Measurements from ENCODE around the gene NKX6-2. TPM values are rescaled to one million over a fixed set of nuclear protein-coding genes. Genes with fewer than 3 reads are reported as not detected.

Gene NKX6-2
- 1 to 10 TPM in 1 of 2 donors, not detected in 1; 2.1 TPM for total RNA-seq

DNA sequence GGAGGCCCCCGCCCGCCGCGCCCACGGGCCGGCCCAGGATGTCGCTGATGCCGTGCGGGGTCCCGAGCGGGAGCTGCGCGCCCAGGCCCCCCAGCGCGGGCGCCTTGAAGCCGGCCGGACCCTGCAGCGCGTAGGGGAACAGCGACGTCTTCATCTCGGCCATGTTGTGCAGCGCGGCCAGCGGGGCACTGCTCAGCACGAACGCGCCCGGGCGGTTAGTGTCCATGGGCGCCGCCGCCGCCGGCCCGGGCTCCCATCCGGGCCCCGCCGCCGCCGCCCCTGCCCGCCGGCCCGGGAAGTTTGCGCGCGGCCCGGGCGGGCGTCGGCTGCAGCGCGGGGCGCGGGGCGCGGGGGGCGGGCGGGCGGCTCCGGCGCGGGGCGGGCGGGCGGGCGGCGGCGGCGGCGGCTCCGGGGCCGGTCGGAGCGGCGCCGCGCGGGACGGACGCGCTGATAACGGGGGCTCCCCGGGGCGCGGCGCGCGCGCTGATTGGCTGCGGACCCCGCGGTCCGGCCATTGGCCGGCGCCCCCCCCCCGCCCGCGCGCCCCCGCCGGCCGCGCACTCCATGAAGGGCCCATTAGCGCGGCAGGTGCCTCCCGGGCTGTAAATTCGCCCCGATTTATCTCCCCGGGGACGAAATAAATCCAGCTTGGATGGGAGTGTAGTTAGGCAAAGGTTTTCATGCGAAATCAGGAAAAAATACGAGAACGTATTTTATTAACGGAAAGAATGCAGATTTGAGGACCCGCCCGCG, at the start of gene NKX6-2:
TSS of gene NKX6-2 (minus strand) at position 425 of the 753 bp plus-strand sequence. CDS start at position 226, 199 bp downstream.
- no peak within 1 kb of the TSS for H3K4me3 ChIP-seq
- ATAC-seq (no peak), DNase-seq (no peak)
- no peak within 1 kb of the TSS for H3K27ac ChIP-seq
- no peaks in the 10 kb centered on the region for H3K9me3 ChIP-seq
- peaks cover 0 to 2% of the 10 kb centered on the region in 2 donors for H3K36me3 ChIP-seq (replicated peaks in 1 of 2; ENCODE audit: insufficient read depth in 1 of 2, low read depth in 2 of 2)
- TF ChIP-seq POLR2A (IDR thresholded peaks at IDR 0.05): no peak
- TF ChIP-seq, protein P1, sequence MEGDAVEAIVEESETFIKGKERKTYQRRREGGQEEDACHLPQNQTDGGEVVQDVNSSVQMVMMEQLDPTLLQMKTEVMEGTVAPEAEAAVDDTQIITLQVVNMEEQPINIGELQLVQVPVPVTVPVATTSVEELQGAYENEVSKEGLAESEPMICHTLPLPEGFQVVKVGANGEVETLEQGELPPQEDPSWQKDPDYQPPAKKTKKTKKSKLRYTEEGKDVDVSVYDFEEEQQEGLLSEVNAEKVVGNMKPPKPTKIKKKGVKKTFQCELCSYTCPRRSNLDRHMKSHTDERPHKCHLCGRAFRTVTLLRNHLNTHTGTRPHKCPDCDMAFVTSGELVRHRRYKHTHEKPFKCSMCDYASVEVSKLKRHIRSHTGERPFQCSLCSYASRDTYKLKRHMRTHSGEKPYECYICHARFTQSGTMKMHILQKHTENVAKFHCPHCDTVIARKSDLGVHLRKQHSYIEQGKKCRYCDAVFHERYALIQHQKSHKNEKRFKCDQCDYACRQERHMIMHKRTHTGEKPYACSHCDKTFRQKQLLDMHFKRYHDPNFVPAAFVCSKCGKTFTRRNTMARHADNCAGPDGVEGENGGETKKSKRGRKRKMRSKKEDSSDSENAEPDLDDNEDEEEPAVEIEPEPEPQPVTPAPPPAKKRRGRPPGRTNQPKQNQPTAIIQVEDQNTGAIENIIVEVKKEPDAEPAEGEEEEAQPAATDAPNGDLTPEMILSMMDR (IDR thresholded peaks at IDR 0.05): no peak
- 1 to 17% methylated on average over 7 to 71 of the region's 119 CpGs for WGBS, 2 donors
- H3K4me1 ChIP-seq: peaks cover 26% of the 10 kb centered on the region
- H3K27me3 ChIP-seq: peaks cover 0 to 29% of the 10 kb centered on the region in 2 donors
- intact Hi-C loops (cut with DNase I): loop anchor here (10.0 kb wide), 1 partner anchor 131 kb away; no protein-coding TSS in a partner anchor

GRCh38 chr10:132834891-132835847, 49.2 kb upstream of the NKX6-2 start:
- 67 to 74% methylated on average over 1 to 24 of the region's 25 CpGs for WGBS, 2 donors

DNA sequence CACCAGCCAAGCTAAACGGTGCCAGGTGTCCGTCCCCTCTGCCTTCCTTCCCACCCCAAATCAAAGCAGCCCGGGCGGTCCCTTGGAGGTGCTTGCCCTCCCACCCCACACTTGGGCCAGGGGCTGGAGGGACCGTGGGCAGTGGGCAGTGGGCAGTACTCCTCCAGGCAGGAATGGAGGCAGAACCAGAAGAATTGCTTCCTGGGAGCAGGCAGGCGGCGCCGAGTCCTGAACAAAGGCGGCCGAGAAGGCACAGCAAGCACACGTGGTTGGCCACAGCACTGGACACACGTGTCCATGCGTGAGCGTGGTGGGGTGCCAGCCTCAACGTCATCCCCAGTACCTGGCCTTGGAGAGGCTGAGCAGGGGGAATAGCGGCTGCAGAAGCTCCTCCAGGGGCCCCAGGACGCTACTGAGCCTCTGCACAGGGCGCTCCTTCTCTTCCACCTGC, 48.4 kb upstream of the NKX6-2 start:
- ATAC-seq (no peak), DNase-seq (no peak)
- Histone ChIP-seq H3K9me3 (no peaks in the 10 kb centered on the region), H3K4me1 (peaks cover 12% of the 10 kb centered on the region), H3K36me3 (replicated peaks in 1 of 2; ENCODE audit: insufficient read depth in 1 of 2, low read depth in 2 of 2) (no peaks in the 10 kb centered on the region), H3K27me3 (peaks cover 0 to 4% of the 10 kb centered on the region in 2 donors), H3K4me3 (no peak overlapping the region), H3K27ac (no peak overlapping the region)
- 67 to 69% methylated on average over 15 to 17 of the region's 18 CpGs for WGBS, 2 donors
- TF ChIP-seq, protein P1 (IDR thresholded peaks at IDR 0.05): no peak
- intact Hi-C loops (cut with DNase I): no loop called here

More at GRCh38 chr10:132834891-132835847, 49.2 kb upstream of the NKX6-2 start:
- ATAC-seq (no peak), DNase-seq (no peak)
- H3K36me3 ChIP-seq (replicated peaks in 1 of 2; ENCODE audit: insufficient read depth in 1 of 2, low read depth in 2 of 2): no peaks in the 10 kb centered on the region
- H3K4me1 ChIP-seq: peaks cover 12% of the 10 kb centered on the region
- no peak for TF ChIP-seq POLR2A (IDR thresholded peaks at IDR 0.05)
- TF ChIP-seq, protein P1 (IDR thresholded peaks at IDR 0.05): no peak
- intact Hi-C loops (cut with DNase I): no loop called here
- H3K9me3 ChIP-seq: no peaks in the 10 kb centered on the region
- no peak overlapping the region for H3K27ac ChIP-seq
- H3K27me3 ChIP-seq: peaks cover 0 to 4% of the 10 kb centered on the region in 2 donors
- H3K4me3 ChIP-seq: no peak overlapping the region

GRCh38 chr10:132833421-132834111, 47.6 kb upstream of the NKX6-2 start:
- H3K36me3 ChIP-seq (replicated peaks in 1 of 2; ENCODE audit: insufficient read depth in 1 of 2, low read depth in 2 of 2): no peaks in the 10 kb centered on the region
- ATAC-seq (no peak), DNase-seq (no peak)
- peaks cover 12% of the 10 kb centered on the region for H3K4me1 ChIP-seq
- intact Hi-C loops (cut with DNase I): no loop called here
- H3K27ac ChIP-seq: no peak overlapping the region
- TF ChIP-seq POLR2A (IDR thresholded peaks at IDR 0.05): no peak
- no peaks in the 10 kb centered on the region for H3K9me3 ChIP-seq
- H3K27me3 ChIP-seq: peaks cover 0 to 4% of the 10 kb centered on the region in 2 donors
- H3K4me3 ChIP-seq: no peak overlapping the region
- 47 to 57% methylated on average over 15 to 28 of the region's 29 CpGs for WGBS, 2 donors
